Effector CD8-positive, alpha-beta T cell (primary cell): ENCODE measurements around the gene KIAA1217.

Experiments
- DNase-seq: peaks from one replicate; lab custom pipeline; 2025; lab: John Stamatoyannopoulos, UW

The KIAA1217 gene

GRCh38 chr10:24552346-24553016, 343.5 kb downstream of the KIAA1217 start:
- no peak for DNase-seq

- DNase-seq, result no peak
Measured at GRCh38 chr10:24553051-24553612, 344.2 kb downstream of the KIAA1217 start.

- DNase-seq, result no peak
Measured at GRCh38 chr10:24554036-24554435, 345.1 kb downstream of the KIAA1217 start.

- no peak for DNase-seq
Measured at GRCh38 chr10:24556126-24556749, 347.3 kb downstream of the KIAA1217 start.

- DNase-seq, result no peak
Measured at GRCh38 chr10:24556750-24557742, 348.1 kb downstream of the KIAA1217 start.

GRCh38 chr10:24561453-24561852, 352.5 kb downstream of the KIAA1217 start:
- no peak for DNase-seq

- DNase-seq, result no peak
Measured at GRCh38 chr10:24568042-24568441, 359.1 kb downstream of the KIAA1217 start.

- no peak for DNase-seq
Measured at GRCh38 chr10:24569330-24569796, 360.4 kb downstream of the KIAA1217 start.

- no peak for DNase-seq
Measured at GRCh38 chr10:24569828-24570657, 361.1 kb downstream of the KIAA1217 start.

- no peak for DNase-seq
Measured at GRCh38 chr10:24570658-24571426, 361.9 kb downstream of the KIAA1217 start.

GRCh38 chr10:24571870-24572450, 363.0 kb downstream of the KIAA1217 start:
- DNase-seq, result no peak

GRCh38 chr10:24574161-24574560, 365.2 kb downstream of the KIAA1217 start:
- DNase-seq, result no peak

GRCh38 chr10:24574578-24575155, 365.7 kb downstream of the KIAA1217 start:
- DNase-seq, result no peak

GRCh38 chr10:24575481-24576002, 366.6 kb downstream of the KIAA1217 start:
- DNase-seq, result no peak

- no peak for DNase-seq
Measured at GRCh38 chr10:24579448-24579847, 370.5 kb downstream of the KIAA1217 start.

GRCh38 chr10:24579906-24580305, 371.0 kb downstream of the KIAA1217 start:
- no peak for DNase-seq

- no peak for DNase-seq
Measured at GRCh38 chr10:24589265-24589664, 380.3 kb downstream of the KIAA1217 start.

GRCh38 chr10:24590697-24591457, 381.9 kb downstream of the KIAA1217 start:
- DNase-seq, result no peak
